Panc1 (cell line): ENCODE results near the gene SMARCE1. TPM values are rescaled to one million over a fixed set of nuclear protein-coding genes. Genes with fewer than 3 reads are reported as not detected.

Experiments
- ATAC-seq: fragments of 200-7000 bp; cut with Tn5 transposase; 2 replicates; pipeline ENCODE4 v1.9.1; 2020; ENCODE audit warnings: mild to moderate bottlenecking, moderate library complexity
- BruUV-seq: library from RNA; stranded (reverse); fragments of 400-500 nt; replicated peaks from 2 replicates; lab custom pipeline; 2021; lab: Mats Ljungman, UMichigan
- CTCF ChIA-PET: fragments of 300-600 bp; sonication (Branson Sonifier 250); formaldehyde crosslinking; loops from one replicate; lab custom pipeline; 2022; ENCODE audit warnings: antibody characterized with exemption; lab: Charles Lee
- POLR2A ChIA-PET: fragments of 300-600 bp; sonication (Branson Sonifier 250); formaldehyde crosslinking; loops from one replicate; lab custom pipeline; 2022; ENCODE audit warnings: antibody characterized with exemption; lab: Charles Lee
- DNase-seq: peaks from one replicate; pipeline ENCODE4 v3.0.0-alpha.2; 2010; ENCODE audit warnings: low read depth, low spot score
- H3K27ac ChIP-seq: 2 replicates; pipeline ENCODE4 v1.5.1; 2011; ENCODE audit warnings: mild to moderate bottlenecking, low read length, inconsistent platforms
- H3K27me3 ChIP-seq: fragments of 200-500 bp; sonication (Bioruptor generic); 2 replicates; pipeline ENCODE4 v1.6.0; 2014; ENCODE audit warnings: low read length, inconsistent platforms; ENCODE audit not compliant: control insufficient read depth, insufficient read depth
- H3K36me3 ChIP-seq: fragments of 200-500 bp; sonication (Bioruptor generic); 2 replicates; pipeline ENCODE4 v1.5.1; 2014; ENCODE audit warnings: inconsistent platforms, mild to moderate bottlenecking, low read length, moderate library complexity; ENCODE audit not compliant: control insufficient read depth, insufficient read depth
- H3K4me1 ChIP-seq: 2 replicates; pipeline ENCODE4 v1.5.1; 2011; ENCODE audit warnings: inconsistent platforms, mild to moderate bottlenecking, low read length, moderate library complexity; ENCODE audit not compliant: control insufficient read depth, insufficient read depth
- H3K4me3 ChIP-seq, 2 experiments: 2 replicates each; pipeline ENCODE4 v1.5.1; 2011 to 2012; ENCODE audit warnings: low read depth in 2 of 2, low read length in 2 of 2, mild to moderate bottlenecking in 2 of 2, inconsistent platforms in 1 of 2, moderate library complexity in 1 of 2
- H3K9me3 ChIP-seq: fragments of 200-500 bp; sonication (Bioruptor generic); 2 replicates; pipeline ENCODE4 v1.5.1; 2014; ENCODE audit warnings: low read depth, mild to moderate bottlenecking, inconsistent platforms, low read length, moderate library complexity; ENCODE audit not compliant: control insufficient read depth, insufficient read depth
- CTCF ChIP-seq: fragments of 450-650 bp; IDR thresholded peaks from 2 replicates; pipeline ENCODE4 v1.5.1; 2017; ENCODE audit warnings: mild to moderate bottlenecking
- POLR2AphosphoS5 ChIP-seq: IDR thresholded peaks from 2 replicates; pipeline ENCODE4 v1.6.1; 2012; ENCODE audit warnings: mild to moderate bottlenecking, low read depth, low read length, moderate library complexity
- REST ChIP-seq, 2 experiments: IDR thresholded peaks; 2 replicates each; pipeline ENCODE4 v1.6.1; 2011 to 2012; ENCODE audit warnings: low read depth in 2 of 2, control low read depth in 1 of 2, low read length in 1 of 2, mild to moderate bottlenecking in 1 of 2, moderate library complexity in 1 of 2; ENCODE audit not compliant: insufficient read depth in 1 of 2
- SIN3A ChIP-seq: IDR thresholded peaks from 2 replicates; pipeline ENCODE4 v1.6.1; 2012; ENCODE audit warnings: low read depth, mild to moderate bottlenecking, low read length, moderate library complexity, borderline replicate concordance; ENCODE audit not compliant: insufficient read depth
- TCF7L2 ChIP-seq: IDR thresholded peaks from 2 replicates; pipeline ENCODE4 v1.6.1; 2011; ENCODE audit warnings: mild to moderate bottlenecking, low read depth, low read length, inconsistent platforms
- in situ Hi-C: cut with HindIII; loops from 2 replicates; pipeline ENCODE4 v1.10.0; 2016; ENCODE audit warnings: low sequenced_read_pairs, low pct_unique_long_range_greater_than_20kb
- intact Hi-C: fragments of 100-400 bp; cut with micrococcal nuclease; formaldehyde crosslinking; loops from one replicate; pipeline ENCODE4 v1.10.0; 2022; ENCODE audit not compliant: unreplicated experiment
- total RNA-seq: library from RNA; stranded (reverse); gene quantifications from one replicate; pipeline ENCODE4 v1.2.1, GENCODE V29; 2021; ENCODE audit not compliant: unreplicated experiment

The SMARCE1 gene
- total RNA-seq, 1 experiment from 2014 or later = 129 TPM

GRCh38 chr17:40617678-40618240, 29.9 kb downstream of the SMARCE1 start:
- ChIA-PET CTCF (no interaction called here), POLR2A (no interaction called here)
- TF ChIP-seq REST (IDR thresholded peaks at IDR 0.05; ENCODE audit: insufficient read depth in 1 of 2, low read depth in 2 of 2, low read length in 1 of 2) = no peak
- no peak for TF ChIP-seq POLR2AphosphoS5
- TF ChIP-seq SIN3A = no peak
- no peak for TF ChIP-seq TCF7L2
- TF ChIP-seq CTCF = no peak
- no TSS peak for BruUV-seq
- intact Hi-C loops (loop anchor here (5.0 kb wide), 1 partner anchor 175 kb away; no protein-coding TSS in a partner anchor), in situ Hi-C loops (no loop called here)
- no peaks in the 10 kb centered on the region for H3K9me3 ChIP-seq
- no peaks in the 10 kb centered on the region for H3K4me1 ChIP-seq
- H3K27me3 ChIP-seq = peaks cover 16% of the 10 kb centered on the region
- no peak for DNase-seq
- no peak overlapping the region for H3K4me3 ChIP-seq
- no peak overlapping the region for H3K27ac ChIP-seq
- ATAC-seq = no peak
- H3K36me3 ChIP-seq = no peaks in the 10 kb centered on the region

- ATAC-seq (no peak), DNase-seq (no peak)
- TF ChIP-seq POLR2AphosphoS5 = no peak
- no peak for TF ChIP-seq TCF7L2
- no peak for TF ChIP-seq SIN3A
- no peak for TF ChIP-seq CTCF
- BruUV-seq = no TSS peak
- POLR2A ChIA-PET = interaction anchor here (0.6 kb wide), 1 partner anchor 801 kb away, joined by 3 read pairs; no protein-coding TSS in a partner anchor
- H3K4me3 ChIP-seq = no peak overlapping the region
- peaks cover 16% of the 10 kb centered on the region for H3K27me3 ChIP-seq
- in situ Hi-C loops (no loop called here), intact Hi-C loops (loop anchor here (5.0 kb wide), 1 partner anchor 176 kb away; no protein-coding TSS in a partner anchor)
- H3K4me1 ChIP-seq = no peaks in the 10 kb centered on the region
- no peaks in the 10 kb centered on the region for H3K36me3 ChIP-seq
- no peak overlapping the region for H3K27ac ChIP-seq
- no peaks in the 10 kb centered on the region for H3K9me3 ChIP-seq
- CTCF ChIA-PET = no interaction called here
Observed at GRCh38 chr17:40616592-40616991, 31.0 kb downstream of the SMARCE1 start.
